Measurements from ENCODE around the gene PGM1.
"Not testable (repeated sequence)": the region's sequence is repeated elsewhere in the genome, so short reads cannot be mapped to it uniquely, and the experiment has no call there.

Gene PGM1

GRCh38 chr1:63593303-63593885 lies at the start of gene PGM1:
PGM1 (plus strand) TSS chr1:63593411; CDS start chr1:63593489, 78 bp downstream.
- peak in 1 of 2 experiments; percentile 46 for DNase-seq

DNA sequence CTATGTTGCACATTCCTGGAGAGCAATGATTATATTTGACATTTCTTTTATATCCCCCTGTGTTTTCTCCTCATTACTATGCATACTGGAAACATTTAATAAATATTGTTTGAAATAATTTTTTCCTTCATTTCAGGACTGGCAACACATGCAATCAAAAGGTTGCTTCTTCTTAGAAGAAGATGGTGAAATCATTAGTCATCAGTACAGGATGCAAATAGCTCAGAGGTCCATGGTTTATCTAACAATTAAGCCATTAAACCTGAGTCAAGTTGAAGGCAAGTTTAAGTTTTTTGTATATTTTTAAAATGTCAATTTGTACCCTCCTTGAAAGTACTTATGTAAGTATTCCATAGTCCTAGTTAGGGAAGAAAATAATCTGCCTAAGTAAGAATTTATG lies 47.4 kb upstream of the PGM1 start:
- no peak for DNase-seq

DNA sequence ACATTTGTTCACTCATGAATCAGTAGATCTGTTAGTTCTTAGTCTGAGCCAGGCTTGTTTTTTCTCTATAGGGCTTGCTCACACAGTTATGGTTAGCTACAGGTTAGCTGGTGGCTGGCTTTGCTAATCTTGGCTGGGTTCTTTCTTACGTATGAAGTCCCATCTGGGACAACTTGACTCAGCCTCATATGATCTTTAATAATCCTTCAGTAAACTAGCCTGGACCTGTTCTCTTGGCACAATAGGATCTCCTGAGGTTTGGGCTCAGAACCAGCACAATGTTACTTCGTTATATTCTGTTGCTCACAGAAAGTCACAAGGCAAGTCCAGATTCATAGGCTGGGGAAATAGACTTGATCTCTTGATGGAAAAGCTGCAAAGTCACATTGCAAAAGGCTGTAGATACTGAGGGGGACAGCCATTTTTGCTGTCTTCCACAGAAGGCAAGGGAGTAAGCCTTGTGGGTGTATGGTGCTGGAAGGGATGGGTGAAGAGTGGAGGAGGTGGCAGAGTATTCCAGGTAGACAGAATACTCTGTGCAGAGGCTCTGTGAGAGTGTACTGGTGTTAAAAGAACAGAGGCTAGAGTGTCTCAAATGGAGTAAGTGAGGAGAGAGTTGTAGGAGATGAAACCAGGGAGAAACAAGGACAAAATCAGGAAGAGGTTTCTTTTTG lies 45.5 kb upstream of the PGM1 start:
- no peak for DNase-seq

DNA sequence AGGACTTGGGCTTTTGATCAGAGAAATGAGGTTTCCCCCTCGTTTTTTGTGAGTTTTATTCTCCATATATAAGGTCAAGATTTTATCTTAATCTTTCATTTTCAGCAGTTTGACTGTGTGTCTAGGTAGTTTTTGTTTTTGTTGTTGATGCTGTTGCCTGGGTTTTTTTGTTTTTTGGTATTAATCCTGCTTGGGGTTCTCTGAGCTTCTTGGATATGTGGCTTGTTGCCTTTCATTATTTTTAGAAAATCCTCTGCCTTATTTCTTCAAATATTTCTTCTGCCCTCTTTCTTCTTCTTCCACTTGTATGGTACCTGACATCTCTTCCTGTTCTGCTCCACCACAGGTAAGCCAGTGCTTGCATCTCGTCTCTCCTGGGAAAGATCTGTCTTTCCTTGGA lies 44.9 kb upstream of the PGM1 start:
- no peak for DNase-seq

DNA sequence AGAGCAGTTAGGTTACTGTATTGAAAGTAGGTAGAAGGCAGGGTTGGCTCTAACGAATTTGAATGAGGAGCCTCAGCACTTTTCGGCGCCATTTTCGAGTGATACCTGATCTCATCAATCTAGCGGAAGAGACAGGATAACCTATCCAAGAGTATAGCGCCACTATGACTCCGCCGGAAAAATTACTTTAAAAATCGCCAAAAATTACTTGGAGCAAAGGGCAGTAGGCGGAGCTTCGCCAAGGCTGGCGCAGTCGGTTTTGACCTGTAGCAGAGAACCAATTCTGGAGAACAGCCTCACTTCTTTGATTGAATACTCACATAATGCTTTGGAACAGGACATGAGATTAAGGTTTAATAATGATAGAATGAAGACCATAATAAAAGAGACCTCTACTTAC lies 44.3 kb upstream of the PGM1 start:
- DNase-seq, result no peak

GRCh38 chr1:63555480-63555879 lies 37.7 kb upstream of the PGM1 start:
- DNase-seq, result no peak

- no peak for DNase-seq
These were observed 35.7 kb upstream of the PGM1 start for GRCh38 chr1:63557365-63557987.

- DNase-seq, result no peak
These were observed 33.9 kb upstream of the PGM1 start for GRCh38 chr1:63559357-63559756.

DNA sequence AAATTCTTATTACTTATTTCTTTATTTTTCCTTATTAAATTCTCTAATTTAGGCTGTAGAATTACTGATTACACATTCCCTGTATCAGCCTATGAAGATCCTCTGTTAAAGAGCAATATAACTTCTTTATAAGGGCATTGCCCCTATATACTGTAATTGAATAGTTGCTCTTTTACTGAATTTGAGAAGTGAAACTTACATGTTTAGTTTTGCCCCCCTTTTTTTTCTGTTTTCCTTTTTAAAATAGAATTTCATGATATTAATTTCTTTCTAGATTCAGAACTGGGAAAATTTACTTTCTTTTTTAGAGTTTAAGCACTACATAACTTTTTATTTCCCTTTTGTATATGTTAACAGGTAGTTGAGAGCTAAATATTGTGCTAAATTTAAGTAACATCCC lies 29.5 kb upstream of the PGM1 start:
- no peak for DNase-seq

- DNase-seq, result no peak
These were observed 24.1 kb upstream of the PGM1 start for GRCh38 chr1:63569068-63569467.

GRCh38 chr1:63569640-63570316 lies 23.4 kb upstream of the PGM1 start:
- no peak for DNase-seq

DNA sequence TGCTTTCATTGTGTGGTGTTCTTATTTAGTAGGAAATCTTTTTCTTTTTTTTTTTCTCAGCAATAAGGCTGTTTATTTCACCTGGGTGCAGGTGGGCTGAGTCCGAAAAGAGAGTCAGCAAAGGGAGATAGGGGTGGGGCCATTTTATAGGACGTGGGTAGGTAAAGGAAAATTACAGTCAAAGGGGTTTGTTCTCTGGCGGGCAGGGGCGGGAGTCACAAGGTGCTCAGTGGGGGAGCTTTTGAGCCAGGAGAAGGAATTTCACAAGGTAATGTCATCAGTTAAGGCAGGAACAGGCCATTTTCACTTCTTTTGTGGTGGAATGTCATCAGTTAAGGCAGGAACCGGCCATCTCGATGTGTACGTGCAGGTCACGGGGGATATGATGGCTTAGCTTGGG lies 20.5 kb upstream of the PGM1 start:
- not testable (repeated sequence) for DNase-seq

DNA sequence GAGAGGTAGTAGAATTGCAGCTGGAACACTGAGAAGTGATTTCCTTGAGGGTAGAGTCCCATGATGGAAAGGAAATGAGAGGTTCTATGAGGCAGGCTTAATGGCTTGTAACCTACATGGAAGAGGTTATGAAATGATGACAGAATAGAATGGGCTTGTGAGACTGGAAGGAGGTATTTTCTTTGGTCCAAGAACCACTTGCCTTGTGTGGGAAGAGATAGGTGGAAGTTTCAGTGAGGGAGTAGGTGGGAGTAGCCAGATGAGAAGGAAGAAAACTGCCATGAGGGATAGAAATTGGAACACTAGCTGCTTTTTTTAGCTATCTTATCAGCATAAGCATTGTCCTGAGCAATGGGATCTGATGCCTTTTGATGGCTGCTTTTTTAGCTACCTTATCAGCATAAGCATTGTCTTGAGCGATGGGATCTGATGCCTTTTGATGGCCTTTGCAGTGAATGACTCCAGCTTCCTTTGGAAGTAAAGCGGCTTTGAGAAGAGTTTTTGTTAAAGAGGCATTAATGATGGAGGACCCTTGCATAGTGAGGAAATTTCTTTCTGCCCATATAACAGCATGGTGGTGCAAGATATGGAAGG lies 18.9 kb upstream of the PGM1 start:
- not testable (repeated sequence) for DNase-seq

DNA sequence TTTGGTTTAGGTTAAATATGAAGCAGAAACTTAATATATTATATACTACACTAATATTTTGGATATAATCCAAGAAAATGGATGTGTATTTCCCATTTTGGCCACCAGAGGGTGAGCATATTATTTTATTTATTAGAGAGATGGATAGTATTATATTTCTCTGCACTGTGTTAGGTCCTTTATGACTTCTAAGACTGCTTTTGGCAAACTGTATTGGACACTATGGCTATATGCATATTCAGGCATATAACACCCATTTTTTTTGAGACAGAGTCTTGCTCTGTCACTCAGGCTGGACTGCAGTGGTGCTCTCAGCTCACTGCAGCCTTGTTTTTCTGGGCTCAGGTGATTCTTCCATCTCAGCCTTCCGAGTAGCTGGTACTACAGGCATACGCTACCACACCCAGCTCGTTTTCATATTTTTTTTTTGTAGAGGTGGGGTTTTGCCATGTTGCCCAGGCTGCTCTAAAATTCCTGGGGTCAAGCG lies 17.8 kb upstream of the PGM1 start:
- peak in 1 of 2 experiments; percentile 3 for DNase-seq

DNA sequence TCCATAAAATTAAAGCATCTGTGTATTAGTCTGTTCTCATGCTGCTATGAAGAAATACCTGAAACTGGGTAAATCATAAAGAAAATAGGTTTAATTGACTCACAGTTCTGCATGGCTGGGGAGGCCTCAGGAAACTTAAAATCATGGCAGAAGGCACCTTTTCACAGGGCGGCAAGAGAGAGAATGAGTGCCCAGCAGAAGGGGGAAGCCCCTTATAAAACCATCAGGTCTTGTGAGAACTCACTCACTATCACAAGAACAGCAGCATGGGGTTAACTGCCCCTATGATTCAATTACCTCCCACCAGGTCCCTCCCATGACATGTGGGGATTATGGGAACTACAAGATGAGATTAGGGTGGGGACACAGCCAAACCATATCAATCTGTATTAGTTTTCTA lies 6.9 kb upstream of the PGM1 start:
- not testable (repeated sequence) for DNase-seq

DNA sequence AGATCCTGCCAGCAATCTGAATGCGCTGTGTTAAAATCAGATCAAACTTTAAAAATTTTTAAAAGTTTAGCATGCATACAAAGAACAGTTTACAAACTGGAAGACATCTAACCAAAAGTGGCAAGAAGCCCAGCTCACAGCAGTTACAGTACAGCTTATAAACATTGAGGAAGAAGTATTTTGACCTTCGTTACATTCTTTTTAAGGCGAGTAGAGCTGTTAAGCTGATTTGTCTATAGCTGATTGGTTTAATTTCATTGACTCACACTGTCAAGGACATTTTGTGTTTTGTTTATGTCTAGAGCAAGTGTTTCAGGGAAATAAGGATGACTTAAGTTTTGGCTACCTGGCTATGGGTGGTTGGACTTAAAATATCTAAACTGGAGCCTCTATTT lies 3.0 kb upstream of the PGM1 start:
- DNase-seq, result no peak

- no peak for DNase-seq
These were observed 492 bp upstream of the PGM1 start for GRCh38 chr1:63592536-63593302.

GRCh38 chr1:63593886-63594605 lies 835 bp downstream of the PGM1 start:
- no peak for DNase-seq

GRCh38 chr1:63595435-63595834 lies 2.2 kb downstream of the PGM1 start:
- DNase-seq, result no peak

DNA sequence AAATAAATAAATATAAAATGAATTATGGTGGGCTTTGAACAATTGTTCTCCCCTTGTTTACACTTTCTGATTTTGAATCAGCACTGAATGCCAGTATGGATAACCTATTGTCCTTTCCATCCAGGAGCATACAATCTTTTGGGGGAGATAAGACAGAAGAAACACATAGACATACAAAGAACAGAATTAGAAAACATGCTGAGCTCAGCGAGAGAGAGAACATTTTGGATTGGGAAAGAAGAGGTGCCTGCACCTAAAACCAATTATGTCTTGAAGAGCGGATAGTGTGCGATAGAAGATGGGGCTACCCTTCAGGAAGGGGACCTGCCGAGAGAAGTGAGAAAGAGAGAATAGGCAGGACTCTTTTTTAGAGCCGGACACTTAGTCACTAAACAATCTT lies 6.6 kb downstream of the PGM1 start:
- no peak for DNase-seq

DNA sequence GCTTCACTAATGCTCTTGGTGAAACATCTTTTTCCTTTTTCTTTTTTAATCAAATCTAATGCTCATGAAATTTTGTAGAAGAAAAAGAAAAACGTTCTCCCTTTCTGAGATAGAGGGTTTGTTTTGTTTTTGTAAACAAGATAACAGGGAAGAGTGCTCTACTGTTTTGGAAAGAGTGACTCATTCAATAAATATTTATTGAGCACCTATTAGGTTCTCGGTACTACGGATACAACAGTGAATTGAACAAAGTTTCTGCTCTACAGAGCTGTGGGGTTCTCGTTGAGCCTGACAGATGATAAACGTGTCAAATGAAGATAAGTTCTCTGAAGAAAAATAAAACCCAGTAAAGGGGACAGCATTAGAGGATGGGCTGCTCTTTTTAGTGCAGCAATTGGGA lies 7.0 kb downstream of the PGM1 start:
- DNase-seq, result no peak

DNA sequence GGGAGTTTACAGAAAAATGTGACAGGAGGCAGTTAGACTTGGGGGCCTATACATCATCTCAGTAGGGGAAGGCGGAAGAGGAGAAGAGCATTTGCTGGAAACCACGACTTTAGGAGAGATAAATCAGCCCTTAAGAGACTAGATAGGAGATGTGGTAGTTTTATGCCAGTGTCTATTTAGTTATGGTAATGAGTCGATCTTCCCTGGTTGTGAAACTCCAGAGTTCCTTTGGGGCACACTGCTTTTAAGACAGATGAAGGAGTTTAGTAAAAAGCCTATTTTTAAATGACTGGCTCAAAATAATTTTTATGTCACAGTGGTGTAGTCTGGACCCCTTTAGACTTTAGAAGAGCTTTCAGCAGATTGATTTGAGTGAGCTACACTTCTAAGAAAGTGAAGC lies 7.8 kb downstream of the PGM1 start:
- no peak for DNase-seq
